DMS153 (cell line): ENCODE measurements around the gene CEP63.

Experiments
- DNase-seq: peaks from one replicate; lab custom pipeline; 2025; lab: John Stamatoyannopoulos, UW

The CEP63 gene

DNA sequence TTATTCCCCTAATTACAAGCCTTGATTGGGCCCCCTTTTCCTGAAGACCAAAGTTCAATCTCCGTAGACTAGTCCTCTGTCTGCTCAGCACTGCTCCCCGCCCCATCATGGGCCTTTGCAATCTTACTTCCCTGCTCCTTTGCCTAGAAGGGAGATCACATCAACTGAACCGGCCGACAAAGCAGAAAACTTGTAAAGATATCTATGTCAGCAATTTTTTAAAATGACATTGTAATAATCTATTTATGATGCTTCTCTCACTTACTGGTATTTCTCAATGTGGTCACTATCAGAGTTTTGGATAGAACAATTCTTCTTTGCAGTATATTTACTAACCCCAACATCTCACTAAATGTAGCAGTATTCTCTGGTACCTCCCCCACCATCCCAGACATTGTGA lies 17.3 kb upstream of the CEP63 start:
- DNase-seq = no peak

DNA sequence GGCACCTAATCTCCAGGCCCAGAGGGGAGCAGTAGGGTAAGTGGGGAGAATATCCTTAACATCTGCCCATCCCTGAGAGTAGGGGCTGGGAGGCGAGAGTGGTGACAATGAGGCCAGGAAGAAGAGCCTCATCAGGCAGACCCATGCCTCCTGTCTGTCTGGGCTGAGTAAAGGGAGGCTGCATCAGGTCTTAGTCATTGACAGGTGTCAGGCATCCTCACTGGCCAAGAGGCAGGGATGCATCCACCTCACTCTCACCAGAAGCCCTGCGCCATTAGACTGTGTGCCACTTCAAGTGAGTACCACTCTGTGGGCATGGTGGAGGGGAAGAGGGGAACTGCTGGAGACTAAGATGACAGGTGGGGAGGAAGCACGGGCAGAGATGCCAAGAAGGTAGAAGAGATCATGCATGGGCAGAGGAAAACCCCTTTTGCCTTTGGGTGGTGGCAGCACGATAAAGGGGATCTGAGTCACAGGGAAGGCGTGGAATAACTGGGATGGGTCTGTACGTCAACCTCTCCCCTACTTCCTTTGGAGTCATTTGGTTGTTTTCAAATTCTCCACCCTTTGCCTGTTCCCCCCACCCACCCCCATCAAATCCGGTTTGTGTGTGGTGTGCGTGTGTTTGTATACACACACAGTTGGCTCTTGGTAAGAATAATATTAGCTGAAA lies 14.2 kb upstream of the CEP63 start:
- DNase-seq = no peak

GRCh38 chr3:134472831-134473230 lies 13.0 kb upstream of the CEP63 start:
- DNase-seq = no peak

DNA sequence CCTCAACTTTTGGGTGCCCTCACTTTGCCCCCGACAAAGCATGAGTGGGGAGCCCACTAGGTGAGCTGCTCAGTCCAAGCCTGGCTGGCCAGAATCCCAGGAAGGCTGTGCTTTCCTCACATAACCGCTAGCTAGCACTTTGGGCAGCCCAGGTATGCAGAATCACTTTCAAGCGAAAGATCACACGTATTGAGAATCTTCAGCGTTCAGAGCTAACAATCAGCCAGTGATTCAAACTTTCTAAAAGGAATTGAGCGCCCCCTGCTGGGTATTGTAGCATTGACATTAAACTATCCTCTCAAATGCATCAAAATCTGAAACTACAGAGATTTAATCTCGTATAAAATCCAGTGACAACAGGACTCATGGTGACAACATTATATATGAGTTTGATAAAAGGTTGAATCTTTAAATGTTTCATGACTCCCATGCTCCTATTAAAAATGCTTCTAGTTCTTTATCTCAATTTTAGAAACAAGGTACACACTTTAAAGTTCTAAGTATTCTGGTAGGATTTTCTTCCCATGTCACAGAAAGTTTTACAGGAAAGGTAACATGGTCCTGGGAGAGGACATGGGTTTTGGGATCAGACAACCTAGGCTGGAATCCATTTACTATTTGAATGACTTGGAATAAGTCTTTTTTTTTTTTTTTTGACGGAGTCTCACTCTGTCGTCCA lies 11.8 kb upstream of the CEP63 start:
- DNase-seq = peak; percentile 55

- DNase-seq = no peak
Observed at GRCh38 chr3:134474956-134475355, 10.9 kb upstream of the CEP63 start.

GRCh38 chr3:134476306-134476705 lies 9.6 kb upstream of the CEP63 start:
- no peak for DNase-seq

DNA sequence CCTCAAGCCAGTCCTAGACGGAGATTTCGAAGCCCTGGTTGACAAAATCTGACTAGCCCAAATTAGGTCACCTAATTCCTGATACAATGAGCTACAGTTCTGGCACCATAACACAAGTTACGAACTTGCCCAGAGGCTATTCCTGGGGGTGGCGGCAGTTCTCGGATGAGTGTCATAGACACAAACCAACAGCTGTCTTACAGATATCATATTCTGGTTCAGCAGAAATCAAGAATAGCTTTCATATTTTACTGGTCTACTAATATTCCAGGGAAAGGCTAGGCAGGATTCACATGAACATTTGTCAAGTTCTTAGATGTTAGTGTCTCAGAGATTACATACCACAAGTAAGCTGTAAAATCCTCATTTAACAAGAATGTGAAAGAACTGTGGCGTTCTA lies 8.9 kb upstream of the CEP63 start:
- DNase-seq = no peak

- no peak for DNase-seq
Observed at GRCh38 chr3:134477938-134478337, 7.9 kb upstream of the CEP63 start.

DNA sequence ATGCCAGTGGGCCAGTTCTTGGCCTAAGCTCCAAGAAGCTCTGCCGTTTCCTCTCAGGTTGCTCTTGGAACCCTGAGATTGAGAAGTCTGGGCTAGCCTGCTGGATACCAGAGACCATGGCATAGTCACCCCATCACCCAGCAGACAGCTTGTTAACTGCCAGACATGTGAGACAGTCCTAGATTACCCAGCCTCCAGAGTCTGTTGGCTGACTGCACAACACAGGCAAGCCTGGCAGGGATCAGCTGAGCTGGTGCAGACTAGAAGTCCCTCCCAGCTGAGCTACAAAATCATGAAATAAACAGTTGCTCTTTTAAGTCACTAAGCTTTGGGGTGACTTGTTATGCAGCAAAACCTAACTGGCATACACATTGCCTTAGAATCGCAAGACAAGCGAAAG lies 5.3 kb upstream of the CEP63 start:
- no peak for DNase-seq

DNA sequence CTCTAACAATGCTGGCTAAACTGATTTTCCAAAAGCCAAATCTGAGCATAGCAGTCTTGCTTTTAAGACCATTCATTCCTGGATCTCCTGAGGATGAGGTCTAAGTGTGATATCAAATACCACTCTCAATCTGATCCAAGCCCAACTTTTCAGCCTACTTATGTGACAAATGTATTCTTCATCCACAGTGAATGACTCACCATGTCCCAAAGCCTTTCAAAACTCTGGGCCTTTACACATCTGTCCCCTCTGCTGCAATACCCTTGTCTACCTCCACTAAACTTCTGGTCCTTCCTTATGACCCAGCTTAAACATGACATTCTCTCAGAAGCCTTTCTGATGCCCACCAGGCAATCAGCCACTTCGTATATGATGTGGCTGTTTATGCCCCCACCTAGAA lies 4.7 kb upstream of the CEP63 start:
- DNase-seq = no peak

GRCh38 chr3:134482622-134483021 lies 3.2 kb upstream of the CEP63 start:
- DNase-seq = no peak

DNA sequence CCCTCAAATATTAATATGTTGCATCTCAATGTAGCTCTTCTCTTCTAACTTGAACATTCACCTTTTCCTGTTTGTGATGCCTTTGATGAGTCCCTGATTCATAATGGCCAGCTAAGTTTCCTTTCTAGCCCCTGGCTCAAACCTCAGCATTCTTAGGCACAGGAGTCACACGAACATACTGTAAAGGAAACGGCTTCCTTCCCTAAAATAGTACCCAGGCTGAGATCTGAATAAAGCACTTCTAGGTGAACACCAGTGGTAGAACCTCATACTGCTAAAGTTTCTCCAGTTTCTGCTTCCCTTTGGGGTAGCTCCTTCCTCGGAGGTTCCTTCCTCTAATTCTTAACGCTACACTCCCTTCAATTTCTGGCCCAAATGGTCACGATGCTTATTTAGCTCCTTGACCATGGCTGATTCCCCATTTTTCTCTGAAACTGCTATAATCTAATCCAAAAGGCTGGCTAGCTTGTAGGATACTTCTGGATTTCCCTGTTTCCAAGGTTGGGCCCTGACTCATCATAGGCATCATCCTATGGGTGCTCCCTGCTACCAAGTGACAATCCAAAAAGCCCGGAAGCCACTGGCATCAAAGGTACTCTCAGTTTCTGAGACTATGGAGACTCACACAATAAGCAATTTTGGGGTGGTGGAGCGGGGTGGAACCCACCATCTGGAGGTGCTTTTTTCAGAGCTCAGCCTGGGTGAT lies 2.5 kb upstream of the CEP63 start:
- no peak for DNase-seq

DNA sequence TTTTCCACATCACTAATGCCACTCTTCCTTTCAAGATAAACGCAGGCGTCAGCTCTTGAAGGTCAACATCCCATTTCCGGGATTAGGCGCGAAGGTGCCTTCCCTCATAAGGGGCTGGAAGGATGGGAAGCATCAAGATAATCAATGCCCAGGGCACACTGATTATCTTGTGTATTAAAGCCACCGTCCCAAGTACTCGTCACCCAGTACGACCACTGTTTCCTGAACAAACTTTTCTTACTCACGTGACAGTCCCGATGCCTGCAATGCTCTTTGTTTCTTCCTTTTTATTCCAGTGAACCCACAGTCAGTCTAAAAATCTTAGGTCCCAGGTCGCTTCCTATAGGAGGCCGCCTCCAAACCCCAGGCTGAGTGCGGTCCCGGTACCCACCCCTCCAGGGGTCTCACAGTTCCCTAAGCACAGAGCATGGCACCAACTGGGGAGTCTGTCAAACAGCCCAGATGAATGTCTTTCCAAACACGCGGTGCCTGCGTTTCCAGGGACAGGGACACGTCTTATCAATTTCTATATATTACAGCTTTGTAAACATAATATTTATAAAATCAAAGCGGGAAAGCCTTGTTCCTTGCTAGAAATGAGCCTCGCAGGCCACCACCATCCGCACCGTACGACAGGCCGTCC lies 661 bp upstream of the CEP63 start:
- DNase-seq = peak; percentile 6

GRCh38 chr3:134486577-134487041 lies 752 bp downstream of the CEP63 start:
- no peak for DNase-seq

DNA sequence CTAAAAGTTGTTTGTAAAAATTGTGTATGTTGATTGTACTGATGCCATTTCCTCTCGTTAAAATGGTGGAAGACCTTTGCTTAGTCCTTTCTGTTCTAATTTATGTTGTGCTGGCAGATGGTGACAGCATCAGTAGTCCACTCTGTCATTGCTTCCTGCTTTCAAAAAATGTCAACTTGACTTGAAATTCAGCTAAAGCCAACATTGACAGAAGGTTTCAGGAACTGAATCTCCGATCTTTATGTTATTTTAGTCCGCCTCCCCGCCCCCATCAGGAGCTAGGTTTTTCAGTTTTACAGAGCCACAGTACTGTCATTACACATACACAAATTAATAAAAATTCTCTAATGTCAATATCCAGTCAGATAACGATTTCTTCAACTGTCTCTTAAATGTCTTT lies 1.5 kb downstream of the CEP63 start:
- no peak for DNase-seq

- DNase-seq = no peak
Observed at GRCh38 chr3:134494495-134494894, 8.6 kb downstream of the CEP63 start.

DNA sequence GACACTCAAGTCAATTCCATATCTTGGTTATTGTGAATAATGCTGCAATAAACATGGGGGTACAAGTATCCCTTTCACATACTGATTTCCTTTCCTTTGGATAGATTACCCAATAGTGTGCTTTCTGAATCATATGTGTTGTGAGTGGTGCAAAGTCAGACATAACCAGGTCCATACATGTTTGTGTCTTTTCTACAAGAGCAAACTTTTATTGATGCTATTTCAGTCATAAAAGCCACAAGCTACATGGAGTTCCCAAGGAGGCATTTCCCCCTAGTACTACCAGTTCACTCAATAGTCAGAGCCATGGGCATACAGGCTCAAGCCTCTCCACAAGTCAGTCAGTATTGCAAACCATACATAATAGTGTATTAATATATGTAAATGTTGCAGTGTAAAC lies 10.1 kb downstream of the CEP63 start:
- no peak for DNase-seq

DNA sequence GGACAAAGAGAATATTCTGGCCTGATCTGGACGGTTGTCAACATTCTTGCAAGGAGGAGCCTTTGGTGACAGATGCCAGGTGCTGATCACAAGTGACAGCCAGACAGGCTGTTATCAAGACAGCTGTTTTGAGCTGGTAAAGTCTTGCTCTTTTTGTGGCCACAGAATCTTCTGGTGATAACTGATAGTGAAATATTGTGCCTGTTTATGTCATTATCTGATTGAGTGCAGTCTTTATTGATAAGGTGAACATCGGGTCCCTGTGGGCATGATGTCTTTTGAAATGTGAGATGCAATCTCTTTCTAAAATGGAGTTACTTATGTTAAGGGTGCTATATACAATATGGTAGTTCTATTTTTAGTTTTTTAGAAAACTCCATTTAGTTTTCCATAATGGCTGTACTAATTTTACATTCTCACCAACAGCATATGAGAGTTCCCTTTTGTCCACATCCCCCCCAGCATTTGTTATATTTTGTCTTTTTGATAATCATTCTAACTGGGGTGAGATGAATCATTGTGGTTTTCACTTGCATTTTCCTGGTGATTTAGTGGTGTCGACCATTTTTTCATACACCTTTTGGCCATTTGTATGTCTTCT lies 10.7 kb downstream of the CEP63 start:
- no peak for DNase-seq

GRCh38 chr3:134503266-134503665 lies 17.4 kb downstream of the CEP63 start:
- DNase-seq = no peak

- DNase-seq = no peak
Observed at GRCh38 chr3:134504132-134504531, 18.3 kb downstream of the CEP63 start.

- no peak for DNase-seq
Observed at GRCh38 chr3:134505485-134505884, 19.6 kb downstream of the CEP63 start.

- DNase-seq = no peak
Observed at GRCh38 chr3:134511500-134511899, 25.6 kb downstream of the CEP63 start.
